GM13976 (cell line): ENCODE results near the gene PDCD4.

Experiments
- DNase-seq: peaks from one replicate; pipeline ENCODE4 v3.0.0; 2012; ENCODE audit warnings: low spot score
- in situ Hi-C: fragments of 300-500 bp; cut with MboI; formaldehyde crosslinking; loops from one replicate; pipeline ENCODE4 v1.12.0; 2022; ENCODE audit warnings: low sequenced_read_pairs, mixed read lengths, inconsistent platforms; ENCODE audit not compliant: unreplicated experiment
- TF ChIP-seq, protein P1 (sequence below): IDR thresholded peaks from 2 replicates; pipeline ENCODE4 v1.5.1; 2012; ENCODE audit warnings: borderline replicate concordance, mild to moderate bottlenecking; ENCODE audit not compliant: insufficient read depth; ENCODE audit errors: extremely low read depth, missing control alignments, control extremely low read depth

The PDCD4 gene

DNA sequence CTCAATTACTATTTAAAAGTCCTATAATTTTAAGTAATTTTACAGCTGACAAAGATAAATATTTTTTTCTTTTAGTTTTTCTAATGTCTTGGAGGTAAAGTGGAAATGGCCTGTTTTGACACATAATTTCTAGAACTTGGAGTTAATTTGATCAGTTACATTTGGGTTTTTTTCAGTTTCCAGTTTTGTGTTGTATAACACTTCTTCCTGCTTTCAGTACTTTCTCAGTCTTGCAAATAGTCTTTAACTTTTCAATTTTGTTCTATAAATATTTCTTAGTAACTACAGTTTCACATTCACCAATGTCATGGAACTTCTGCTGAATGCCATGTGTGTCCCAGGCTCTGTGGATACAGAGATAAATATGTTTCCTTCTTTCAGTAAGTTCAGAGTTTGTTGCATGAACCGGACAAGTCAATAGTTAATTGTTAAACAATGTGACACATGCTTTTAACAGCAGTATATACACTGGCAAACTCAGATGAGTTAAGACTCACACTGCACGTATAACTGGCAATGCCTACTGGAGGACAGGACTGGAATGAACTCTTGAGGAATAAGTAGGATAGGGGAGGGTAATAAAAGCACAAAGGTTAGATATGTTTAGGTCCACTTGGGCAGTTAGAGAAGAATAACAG is 52.2 kb downstream of the PDCD4 start:
- DNase-seq: no peak
- in situ Hi-C loops: no loop called here
- TF ChIP-seq, protein P1, sequence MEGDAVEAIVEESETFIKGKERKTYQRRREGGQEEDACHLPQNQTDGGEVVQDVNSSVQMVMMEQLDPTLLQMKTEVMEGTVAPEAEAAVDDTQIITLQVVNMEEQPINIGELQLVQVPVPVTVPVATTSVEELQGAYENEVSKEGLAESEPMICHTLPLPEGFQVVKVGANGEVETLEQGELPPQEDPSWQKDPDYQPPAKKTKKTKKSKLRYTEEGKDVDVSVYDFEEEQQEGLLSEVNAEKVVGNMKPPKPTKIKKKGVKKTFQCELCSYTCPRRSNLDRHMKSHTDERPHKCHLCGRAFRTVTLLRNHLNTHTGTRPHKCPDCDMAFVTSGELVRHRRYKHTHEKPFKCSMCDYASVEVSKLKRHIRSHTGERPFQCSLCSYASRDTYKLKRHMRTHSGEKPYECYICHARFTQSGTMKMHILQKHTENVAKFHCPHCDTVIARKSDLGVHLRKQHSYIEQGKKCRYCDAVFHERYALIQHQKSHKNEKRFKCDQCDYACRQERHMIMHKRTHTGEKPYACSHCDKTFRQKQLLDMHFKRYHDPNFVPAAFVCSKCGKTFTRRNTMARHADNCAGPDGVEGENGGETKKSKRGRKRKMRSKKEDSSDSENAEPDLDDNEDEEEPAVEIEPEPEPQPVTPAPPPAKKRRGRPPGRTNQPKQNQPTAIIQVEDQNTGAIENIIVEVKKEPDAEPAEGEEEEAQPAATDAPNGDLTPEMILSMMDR: no peak

DNA sequence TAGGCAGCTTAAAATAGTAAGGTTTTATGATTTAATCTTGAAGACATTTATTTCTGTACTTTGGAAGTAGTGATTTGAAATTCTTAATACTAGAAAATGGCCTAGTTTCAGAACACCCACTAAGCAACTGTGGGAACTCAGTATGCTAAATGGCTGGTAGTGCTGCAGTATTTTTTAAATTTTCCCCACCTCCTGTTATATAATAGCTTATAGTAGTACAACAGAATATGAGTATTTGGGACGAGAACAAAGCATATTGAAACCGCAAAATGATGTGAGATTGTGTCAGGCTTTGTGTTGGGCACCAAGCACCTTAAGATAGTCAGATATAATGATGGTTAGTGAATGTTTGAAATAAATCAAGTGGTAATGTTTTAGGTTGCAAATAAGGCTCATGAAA is 55.7 kb downstream of the PDCD4 start:
- in situ Hi-C loops: no loop called here
- DNase-seq: no peak
- TF ChIP-seq, protein P1: no peak

DNA sequence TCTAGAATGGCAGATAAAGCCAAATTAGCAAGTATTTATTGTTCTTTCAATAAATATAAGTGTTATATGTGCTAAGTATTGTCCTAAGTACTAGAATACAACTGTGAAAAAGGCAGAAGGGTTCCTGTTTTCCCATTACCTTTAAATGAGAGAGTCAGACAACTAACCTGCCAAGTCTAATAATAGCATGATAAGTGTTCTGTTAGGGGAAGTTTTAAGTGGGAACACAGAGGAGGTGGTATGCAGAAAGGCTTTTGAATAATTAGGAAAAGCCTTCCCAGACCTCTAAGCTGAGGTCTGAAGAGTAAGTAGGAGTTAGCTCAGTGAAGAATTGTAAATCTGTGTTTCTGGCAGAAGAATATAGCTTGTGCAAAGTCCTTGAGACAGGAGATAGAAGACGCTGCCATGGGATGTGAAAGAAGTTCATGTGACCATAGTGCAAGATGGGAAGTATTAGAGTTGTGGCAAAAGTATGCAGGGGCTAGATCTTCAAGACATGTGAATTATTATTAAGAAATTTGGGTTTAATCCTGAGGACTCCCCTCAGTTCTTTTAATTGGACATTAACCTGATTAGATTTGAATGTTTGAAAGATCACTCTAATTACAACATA is 60.1 kb downstream of the PDCD4 start:
- TF ChIP-seq, protein P1: no peak
- in situ Hi-C loops: no loop called here
- no peak for DNase-seq

DNA sequence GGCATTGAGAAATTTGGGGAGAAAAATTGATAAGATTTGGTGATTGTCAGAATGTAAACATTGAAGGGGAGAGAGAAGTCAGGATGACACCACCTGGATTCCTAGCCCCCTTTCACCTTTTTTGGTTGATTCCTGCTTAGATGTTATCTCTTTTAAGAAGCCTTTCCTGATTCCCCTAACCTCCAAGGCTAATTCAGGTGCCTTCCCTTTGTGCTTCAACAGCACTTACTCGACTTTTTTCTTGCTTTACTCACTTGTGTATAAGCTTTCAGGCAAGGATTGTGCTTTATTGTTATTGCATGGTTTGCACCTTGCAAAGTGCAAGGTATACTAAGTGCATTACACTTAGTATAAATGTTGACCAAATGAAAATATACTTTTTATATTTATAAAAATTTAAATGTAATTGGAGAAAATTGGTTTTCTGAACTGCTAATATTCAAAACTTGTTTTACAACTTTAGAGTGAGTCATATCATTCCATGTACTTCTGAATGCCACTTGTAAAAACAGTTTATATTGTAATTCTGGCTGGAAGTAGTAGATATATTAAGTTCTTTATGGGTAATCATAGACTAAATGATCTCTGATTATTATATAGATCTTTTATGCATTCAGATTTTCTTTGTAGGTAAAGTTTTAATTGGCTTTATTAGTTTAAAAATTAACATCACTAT is 60.9 kb downstream of the PDCD4 start:
- no peak for DNase-seq

DNA sequence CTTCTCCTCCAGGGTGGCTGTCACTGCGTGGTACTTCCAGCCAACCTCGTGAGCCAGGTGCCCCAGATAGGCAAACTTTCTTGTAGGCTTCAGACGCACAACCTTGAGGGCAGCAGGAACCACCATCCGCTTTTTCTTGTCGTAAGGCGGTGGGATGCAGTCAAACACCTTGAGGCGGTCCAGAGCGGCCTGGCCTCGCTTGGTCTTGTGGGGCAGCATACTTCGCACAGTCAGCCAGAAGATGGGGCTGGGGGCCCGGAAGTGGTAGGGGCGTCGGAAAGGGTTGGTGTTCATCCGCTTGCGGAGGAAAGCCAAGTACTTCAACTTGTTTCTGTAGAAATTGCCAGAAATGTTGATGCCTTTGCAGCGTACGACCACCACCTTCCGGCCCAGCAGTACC is 65.0 kb downstream of the PDCD4 start:
- TF ChIP-seq, protein P1: no peak
- DNase-seq: no peak
- in situ Hi-C loops: no loop called here

More for the DNA sequence above, 60.9 kb downstream of the PDCD4 start:
- TF ChIP-seq, protein P1: no peak
- in situ Hi-C loops: no loop called here

DNA sequence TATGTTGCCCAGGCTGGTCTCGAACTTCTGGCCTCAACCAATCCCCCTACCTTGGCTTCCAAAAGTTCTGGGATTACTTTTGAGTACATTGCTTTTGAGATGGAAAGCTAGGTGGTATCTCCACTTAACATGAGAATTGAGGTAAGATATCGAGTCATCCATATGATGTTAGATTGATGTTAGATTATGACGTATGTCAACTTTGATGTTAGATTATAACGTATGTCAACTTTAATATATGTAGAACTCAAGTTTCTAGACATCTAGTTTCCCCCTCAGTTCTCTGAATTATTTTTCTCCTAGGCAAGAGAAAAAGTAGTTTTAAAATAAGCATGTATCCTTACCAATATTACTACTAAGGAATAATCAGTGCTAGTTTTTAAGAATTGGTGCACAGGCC is 67.7 kb downstream of the PDCD4 start:
- TF ChIP-seq, protein P1: no peak
- in situ Hi-C loops: no loop called here

More for the DNA sequence above, 67.7 kb downstream of the PDCD4 start:
- no peak for DNase-seq
